Activated gamma-delta T cell treated with anti-CD3 and anti-CD28 coated beads, Interleukin-2, amount 50 U/mL, for 16 hours (primary cell): Measurements from ENCODE around the gene FCHO2.

Experiments
- DNase-seq: peaks from one replicate; pipeline ENCODE4 v3.0.0-alpha.2; 2020; ENCODE audit warnings: low read depth

FCHO2 gene

GRCh38 chr5:73114044-73114688 lies 158.3 kb downstream of the FCHO2 start:
- DNase-seq = no peak

- DNase-seq = no peak
Observed at GRCh38 chr5:73115399-73116051, 159.7 kb downstream of the FCHO2 start.

DNA sequence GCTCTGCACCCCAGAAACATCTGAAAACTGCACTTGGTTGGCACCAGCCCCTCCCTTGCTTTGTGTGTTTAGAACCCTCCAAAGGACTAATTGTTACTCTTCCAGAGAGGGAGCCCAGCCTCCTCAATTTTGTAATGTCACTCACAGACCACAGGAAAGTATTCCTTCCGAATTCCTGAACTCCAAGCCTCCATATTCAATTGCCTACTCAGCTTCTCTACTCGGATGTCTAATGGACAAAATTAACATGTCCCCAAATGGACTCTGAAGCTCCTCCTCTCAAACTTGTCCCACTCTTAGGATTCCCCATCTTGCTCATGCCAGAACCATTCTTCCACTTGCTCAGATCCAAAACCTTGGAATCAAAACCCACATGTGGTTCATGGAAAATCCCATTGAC lies 160.7 kb downstream of the FCHO2 start:
- DNase-seq = no peak

DNA sequence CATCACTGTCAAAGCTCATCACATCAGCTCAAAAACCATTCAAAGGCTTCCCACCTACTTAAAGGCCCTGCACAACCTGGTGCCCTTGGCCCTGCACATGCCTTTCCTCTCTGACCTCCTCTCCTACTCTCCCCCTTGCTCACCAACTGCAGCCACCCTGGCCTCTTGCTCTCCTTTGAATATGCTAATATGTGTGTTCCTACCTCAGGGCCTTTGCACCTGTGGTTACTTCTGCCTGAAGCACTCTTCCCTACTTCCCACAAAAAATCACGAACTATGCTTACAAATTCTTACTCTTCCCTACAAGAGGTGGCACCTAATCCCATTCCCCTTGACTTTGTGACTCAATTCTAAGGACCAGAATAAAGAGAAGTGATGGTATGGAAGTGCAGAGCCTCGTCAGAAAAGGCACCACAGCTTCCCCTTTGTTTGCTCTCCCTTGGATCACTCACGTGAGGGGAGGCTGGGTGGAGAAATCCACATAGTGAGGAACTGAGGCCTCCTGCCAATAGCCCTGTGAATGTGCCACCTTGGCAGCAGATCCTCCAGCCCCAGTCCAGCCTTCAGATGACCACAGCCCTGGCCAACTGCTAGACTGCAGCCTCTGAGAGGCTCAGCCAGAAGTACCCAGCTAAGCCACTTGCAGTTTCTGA lies 161.4 kb downstream of the FCHO2 start:
- DNase-seq = no peak

GRCh38 chr5:73118391-73118973 lies 162.6 kb downstream of the FCHO2 start:
- DNase-seq = no peak

GRCh38 chr5:73119451-73120157 lies 163.8 kb downstream of the FCHO2 start:
- no peak for DNase-seq

DNA sequence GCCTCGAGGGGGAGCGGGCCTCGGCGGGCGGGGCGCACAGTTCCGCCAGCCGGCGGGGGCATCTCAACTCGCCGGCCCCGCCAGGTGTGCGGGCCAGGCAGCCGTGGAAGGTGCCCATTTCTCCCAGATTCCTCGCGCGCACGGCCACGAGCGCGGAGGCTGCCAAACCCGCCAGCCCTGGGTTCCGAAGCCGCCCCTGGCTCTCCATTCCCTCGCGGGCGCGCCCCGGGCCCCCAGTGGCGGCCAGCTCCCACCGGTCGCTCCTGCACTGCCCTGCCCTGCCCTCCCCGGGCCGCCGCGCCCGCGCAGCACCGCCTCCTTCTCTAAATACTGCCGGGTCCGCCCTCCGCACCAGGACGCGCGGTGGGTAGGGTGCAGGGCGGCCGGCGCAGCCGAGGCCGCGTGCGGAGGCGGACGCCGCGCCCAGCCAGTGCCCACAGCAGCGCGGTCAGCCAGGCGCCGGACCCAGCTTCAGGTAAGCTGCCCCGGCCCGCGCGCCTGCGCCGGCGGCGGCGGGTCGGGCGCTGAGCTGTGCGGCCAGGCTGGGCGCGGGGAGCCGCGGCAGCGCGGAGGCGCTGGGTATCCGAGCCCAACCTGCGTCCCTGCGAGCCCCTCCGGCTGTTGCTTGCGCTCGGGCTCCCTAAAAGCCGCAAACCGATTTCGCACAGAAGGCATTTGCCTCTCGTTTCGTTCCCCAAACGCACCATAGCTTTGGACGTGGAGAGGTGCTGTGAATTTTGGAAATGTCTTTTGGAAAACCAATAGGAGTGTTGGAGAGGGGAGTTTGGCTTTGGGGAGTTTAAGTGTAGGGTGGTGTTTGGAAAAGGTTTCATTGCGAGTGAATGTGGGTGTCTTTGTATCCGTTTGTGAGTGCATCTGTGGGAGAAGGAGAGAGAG lies 164.6 kb downstream of the FCHO2 start, which contains the start of gene TMEM171:
Gene TMEM171 (plus strand): TSS at position 354 of the 897 bp plus-strand sequence. CDS start 2,799 bp downstream, outside the sequence.
- DNase-seq = no peak

GRCh38 chr5:73121119-73121463 lies 165.2 kb downstream of the FCHO2 start:
- DNase-seq = no peak

DNA sequence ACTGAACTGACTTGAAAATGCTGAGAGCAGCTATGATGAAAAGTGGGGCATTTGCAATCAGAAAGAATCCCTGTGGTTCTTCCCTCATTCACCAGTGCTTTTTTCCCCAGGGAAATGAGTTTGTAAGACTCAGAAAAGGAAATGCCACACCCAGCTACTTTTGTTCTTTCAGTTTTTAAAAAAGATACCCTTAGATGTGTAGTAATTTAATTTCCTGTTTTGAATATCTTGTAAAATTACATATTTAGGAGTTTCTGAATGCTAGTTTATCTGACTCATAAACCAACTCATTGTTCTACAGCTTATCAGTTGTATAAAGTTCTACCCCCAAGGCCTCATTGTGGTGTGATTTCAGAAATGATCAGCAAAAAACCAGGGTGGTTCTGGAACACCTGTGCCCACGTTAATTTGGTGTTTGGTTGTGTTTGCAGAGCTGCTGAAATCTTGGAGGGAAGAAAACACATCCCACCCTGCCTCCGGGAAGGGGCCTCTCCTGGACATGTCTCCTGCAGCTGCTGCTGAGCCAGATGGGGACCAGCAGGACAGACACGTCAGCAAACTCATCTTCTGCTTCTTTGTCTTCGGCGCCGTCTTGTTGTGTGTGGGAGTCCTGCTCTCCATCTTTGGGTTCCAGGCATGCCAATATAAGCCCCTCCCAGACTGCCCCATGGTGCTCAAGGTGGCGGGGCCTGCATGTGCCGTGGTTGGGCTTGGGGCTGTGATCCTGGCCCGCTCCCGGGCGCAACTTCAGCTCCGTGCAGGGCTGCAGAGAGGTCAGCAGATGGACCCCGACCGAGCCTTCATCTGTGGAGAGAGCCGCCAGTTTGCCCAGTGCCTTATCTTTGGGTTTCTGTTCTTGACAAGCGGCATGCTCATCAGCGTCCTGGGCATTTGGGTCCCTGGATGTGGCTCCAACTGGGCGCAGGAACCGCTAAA lies 167.3 kb downstream of the FCHO2 start:
- DNase-seq = no peak

GRCh38 chr5:73125289-73125688 lies 169.4 kb downstream of the FCHO2 start:
- DNase-seq = no peak

DNA sequence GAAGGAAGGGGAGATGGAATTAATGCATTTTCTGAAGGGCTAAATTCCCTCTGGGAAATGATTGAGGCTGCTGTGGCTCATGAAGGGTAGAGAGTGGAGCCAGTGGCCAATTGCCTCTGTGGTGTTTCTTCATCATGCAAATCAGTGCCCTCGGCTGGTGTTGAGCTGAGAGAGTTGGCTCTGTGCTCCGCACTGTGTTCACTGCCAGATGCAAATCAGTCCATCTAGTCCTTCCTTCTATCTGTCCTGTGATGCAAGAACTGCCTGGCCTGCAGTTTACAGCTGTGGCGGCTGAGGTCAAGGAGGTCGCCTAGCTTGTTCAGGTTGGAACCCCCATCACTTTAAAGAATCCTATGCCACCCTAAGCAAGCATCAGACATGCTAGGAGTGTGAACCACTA lies 170.5 kb downstream of the FCHO2 start:
- DNase-seq = no peak

DNA sequence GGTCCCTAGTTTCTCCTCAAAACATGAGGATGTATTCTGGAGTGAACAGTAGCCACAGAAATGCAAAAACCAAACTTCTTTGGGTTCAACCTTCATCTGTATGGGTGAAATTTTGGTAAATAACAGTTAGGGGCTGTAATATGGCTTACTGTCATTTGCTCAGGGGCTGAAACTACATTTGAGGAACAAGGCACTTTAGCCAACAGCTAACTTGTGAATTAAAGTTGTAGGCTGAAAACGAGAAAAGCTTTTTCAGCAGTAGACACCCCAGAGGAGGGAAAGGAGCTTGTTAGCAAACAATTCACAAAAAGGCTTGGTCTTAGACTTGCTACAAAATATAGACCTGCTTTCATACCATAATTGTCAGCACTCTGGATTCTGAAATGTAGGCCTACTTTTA lies 171.1 kb downstream of the FCHO2 start:
- DNase-seq = no peak

DNA sequence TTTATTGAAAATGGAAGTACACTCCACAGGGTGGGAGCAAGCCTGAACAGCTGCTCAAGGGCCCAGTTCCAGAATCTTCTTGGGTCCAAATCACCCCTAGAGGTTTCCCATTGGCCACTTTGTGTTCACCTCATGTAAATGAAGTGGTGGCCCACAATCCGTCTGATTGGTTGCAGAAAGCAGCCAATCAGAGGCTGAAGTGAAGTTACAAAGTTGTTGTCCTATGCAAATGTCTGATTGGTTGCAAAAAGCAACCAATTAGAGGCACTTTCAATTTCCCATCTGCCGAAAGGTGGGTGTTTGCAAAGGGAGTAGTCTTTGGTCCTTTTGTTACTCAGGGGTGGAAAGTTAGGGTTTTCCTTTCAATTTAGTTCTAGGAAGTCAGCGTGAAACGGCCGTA lies 173.3 kb downstream of the FCHO2 start:
- no peak for DNase-seq

DNA sequence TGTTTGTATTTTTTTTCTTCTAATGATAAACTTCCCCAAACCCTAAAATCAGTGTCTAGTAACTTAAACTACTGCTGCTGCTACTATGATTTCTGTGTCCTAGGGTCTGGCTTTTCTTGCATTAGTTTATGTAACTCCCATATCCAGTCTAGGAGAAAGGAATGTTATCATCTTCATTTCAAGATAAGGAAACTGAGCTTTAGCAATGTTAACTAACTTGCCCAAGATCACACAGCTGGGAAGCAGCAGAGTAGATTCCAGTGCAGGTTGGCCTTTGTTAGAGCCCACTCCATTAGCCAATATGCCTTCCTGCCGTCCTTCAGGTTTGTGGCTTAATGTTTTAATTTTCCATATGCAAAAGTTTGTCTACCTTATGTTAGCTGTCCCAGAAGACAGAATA lies 175.0 kb downstream of the FCHO2 start:
- no peak for DNase-seq

DNA sequence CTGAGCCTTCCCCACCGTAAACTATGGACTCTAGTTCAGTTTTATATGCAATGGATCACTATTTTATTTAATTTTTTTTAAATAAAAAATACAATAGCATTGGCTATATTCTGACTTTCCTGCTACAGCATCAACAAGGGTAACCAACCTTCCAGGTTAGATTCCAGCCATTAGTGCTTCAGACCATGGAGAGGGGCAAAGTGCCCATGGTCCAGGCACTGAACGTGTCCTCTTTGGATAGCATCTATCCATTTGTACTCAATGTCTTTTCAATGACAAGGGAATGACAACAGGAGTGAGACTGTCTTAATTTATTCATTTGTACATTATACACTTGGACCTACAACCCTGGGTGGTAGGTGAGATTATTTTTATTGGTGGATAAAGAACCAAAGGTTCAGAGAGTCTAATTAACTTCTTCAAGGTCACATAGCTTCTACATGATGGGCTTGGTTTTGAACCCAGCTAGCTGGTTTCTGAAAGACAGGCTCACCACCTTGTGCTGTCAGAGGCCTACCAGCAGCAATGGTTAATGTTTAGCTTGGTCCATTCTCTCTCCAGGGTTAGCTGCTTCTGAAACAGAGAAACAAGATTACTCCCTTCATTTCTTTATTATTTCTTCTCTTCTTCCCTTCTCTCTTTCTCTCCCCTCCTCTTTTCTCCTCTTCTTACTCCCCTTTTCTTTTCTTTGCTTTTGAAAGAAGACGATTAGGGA lies 176.0 kb downstream of the FCHO2 start:
- no peak for DNase-seq

DNA sequence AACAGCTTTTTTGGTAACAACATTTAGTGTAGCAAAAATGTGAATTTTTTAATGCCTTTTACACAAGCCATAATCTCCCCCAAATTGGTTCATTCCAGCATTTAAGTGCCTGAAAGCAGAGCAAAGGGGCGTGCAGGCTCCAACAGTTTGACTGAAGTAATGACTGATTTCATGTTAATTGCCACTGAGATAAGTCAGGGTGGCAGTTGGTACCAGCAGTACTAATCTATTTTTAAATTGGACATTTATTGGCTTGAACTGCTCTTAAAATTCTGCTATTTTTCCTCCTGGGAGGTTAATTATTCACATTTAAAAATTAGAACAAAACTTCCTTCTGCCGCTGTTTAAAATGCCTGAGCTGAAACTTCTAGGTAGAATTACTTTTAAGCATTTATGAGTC lies 176.9 kb downstream of the FCHO2 start:
- no peak for DNase-seq

DNA sequence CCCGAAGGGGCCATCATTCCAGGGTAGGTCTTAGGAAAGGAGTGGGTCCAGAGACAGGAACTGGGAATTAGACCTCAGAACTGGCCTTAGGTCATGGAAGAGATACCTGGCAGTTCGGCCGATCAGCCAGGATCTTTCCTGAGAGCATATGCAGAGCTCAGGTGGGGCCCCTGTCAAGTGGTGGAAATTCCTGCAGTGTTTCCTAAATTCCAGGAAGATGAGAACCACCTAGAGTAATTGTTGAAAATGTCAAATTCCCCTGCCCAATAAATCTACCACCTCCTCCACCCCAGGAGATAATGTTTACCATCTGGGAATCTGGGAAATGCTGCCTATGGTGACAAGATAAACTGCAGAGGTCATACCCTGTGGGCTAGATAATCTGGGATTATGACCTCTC lies 179.2 kb downstream of the FCHO2 start:
- no peak for DNase-seq

- DNase-seq = no peak
Observed at GRCh38 chr5:73135429-73136054, 179.7 kb downstream of the FCHO2 start.

- DNase-seq = no peak
Observed at GRCh38 chr5:73136055-73136562, 180.3 kb downstream of the FCHO2 start.
